WTC11 (cell line): Measurements from ENCODE around the gene GCSH. TPM values are rescaled to one million over a fixed set of nuclear protein-coding genes. Genes with fewer than 3 reads are reported as not detected.

ENCODE experiments used
- ATAC-seq: fragments of 200-7000 bp; cut with Tn5 transposase; 2 replicates; pipeline ENCODE4 v1.10.0; 2021; ENCODE audit warnings: mild to moderate bottlenecking, moderate library complexity
- CTCF ChIA-PET: fragments of 300-600 bp; sonication (Branson Sonifier 250); formaldehyde crosslinking; loops from one replicate; lab custom pipeline; 2021; ENCODE audit warnings: antibody characterized with exemption; lab: Charles Lee
- POLR2A ChIA-PET: fragments of 350-600 bp; sonication (Branson Sonifier 250); formaldehyde crosslinking; loops from one replicate; lab custom pipeline; 2021; ENCODE audit warnings: antibody characterized with exemption; lab: Charles Lee
- DNase-seq: peaks from one replicate; pipeline ENCODE4 v3.0.0; 2021; ENCODE audit warnings: low spot score
- H3K27ac Mint-ChIP-seq: 2 replicates; pipeline ENCODE4 v1.8.0; 2021; ENCODE audit warnings: mixed read lengths
- H3K27me3 Mint-ChIP-seq: 2 replicates; pipeline ENCODE4 v1.8.0; 2021; ENCODE audit warnings: low read depth, mild to moderate bottlenecking, moderate library complexity, mixed read lengths
- H3K36me3 Mint-ChIP-seq: 2 replicates; pipeline ENCODE4 v1.8.0; 2021; ENCODE audit warnings: mixed read lengths
- H3K4me1 Mint-ChIP-seq: 2 replicates; pipeline ENCODE4 v1.8.0; 2022; ENCODE audit warnings: mixed read lengths
- H3K4me3 Mint-ChIP-seq: 2 replicates; pipeline ENCODE4 v1.8.0; 2021; ENCODE audit warnings: mild to moderate bottlenecking, moderate library complexity, mixed read lengths
- H3K9me3 Mint-ChIP-seq: 2 replicates; pipeline ENCODE4 v1.8.0; 2021; ENCODE audit warnings: mixed read lengths
- AR ChIP-seq: fragments of 250-450 bp; sonication (Bioruptor Pico); IDR thresholded peaks from 2 replicates; pipeline ENCODE4 v1.9.0; 2021; ENCODE audit warnings: mild to moderate bottlenecking
- ARID4B ChIP-seq: sonication (generic); formaldehyde crosslinking; IDR thresholded peaks from 2 replicates; pipeline ENCODE4 v1.8.0; 2023; ENCODE audit warnings: missing genetic modification reagents, mild to moderate bottlenecking, borderline replicate concordance
- CDX4 ChIP-seq: fragments of 250-450 bp; sonication (Bioruptor Pico); IDR thresholded peaks from 2 replicates; pipeline ENCODE4 v1.9.0; 2021; ENCODE audit warnings: moderate library complexity, mild to moderate bottlenecking, inconsistent platforms, borderline replicate concordance
- E2F1 ChIP-seq: sonication (generic); formaldehyde crosslinking; IDR thresholded peaks from 2 replicates; pipeline ENCODE4 v1.8.0; 2022; ENCODE audit warnings: mild to moderate bottlenecking, missing genetic modification reagents
- E2F5 ChIP-seq: sonication (generic); formaldehyde crosslinking; IDR thresholded peaks from 2 replicates; pipeline ENCODE4 v1.8.1; 2022; ENCODE audit warnings: mild to moderate bottlenecking, moderate library complexity, missing genetic modification reagents
- JAZF1 ChIP-seq: fragments of 250-450 bp; sonication (Bioruptor Pico); IDR thresholded peaks from 2 replicates; pipeline ENCODE4 v1.9.0; 2021; ENCODE audit warnings: moderate library complexity, mild to moderate bottlenecking, inconsistent platforms
- MAX ChIP-seq: sonication (generic); formaldehyde crosslinking; IDR thresholded peaks from 2 replicates; pipeline ENCODE4 v1.8.0; 2022; ENCODE audit warnings: mild to moderate bottlenecking, missing genetic modification reagents
- SMAD3 ChIP-seq: sonication (generic); formaldehyde crosslinking; IDR thresholded peaks from 2 replicates; pipeline ENCODE4 v1.8.0; 2022; ENCODE audit warnings: missing genetic modification reagents, mild to moderate bottlenecking, borderline replicate concordance
- USF1 ChIP-seq: sonication (generic); formaldehyde crosslinking; IDR thresholded peaks from 2 replicates; pipeline ENCODE4 v1.8.0; 2022; ENCODE audit warnings: mild to moderate bottlenecking, missing genetic modification reagents
- USF2 ChIP-seq: sonication (generic); formaldehyde crosslinking; IDR thresholded peaks from 2 replicates; pipeline ENCODE4 v1.8.1; 2023; ENCODE audit warnings: mild to moderate bottlenecking, missing genetic modification reagents, moderate library complexity
- ZNF263 ChIP-seq: sonication (generic); formaldehyde crosslinking; IDR thresholded peaks from 2 replicates; pipeline ENCODE4 v1.8.1; 2022; ENCODE audit warnings: low read depth, mild to moderate bottlenecking, moderate library complexity, missing genetic modification reagents
- ZNF317 ChIP-seq: sonication (generic); formaldehyde crosslinking; IDR thresholded peaks from 2 replicates; pipeline ENCODE4 v1.8.1; 2023; ENCODE audit warnings: low read depth, mild to moderate bottlenecking, moderate library complexity, missing genetic modification reagents, borderline replicate concordance
- ZNF425 ChIP-seq: fragments of 250-450 bp; sonication (Bioruptor Pico); conservative IDR thresholded peaks from 2 replicates; pipeline ENCODE4 v1.9.0; 2021; ENCODE audit warnings: mild to moderate bottlenecking
- total RNA-seq: library from RNA; stranded (reverse); gene quantifications from 3 replicates; pipeline ENCODE4 v1.2.3, GENCODE V29; 2021

GCSH gene
- total RNA-seq, 1 experiment from 2014 or later, result 95.9 TPM

GRCh38 chr16:81121474-81121990 lies 25.3 kb upstream of the GCSH start (continued):
- no peak for TF ChIP-seq ZNF263 (CRISPR knock-in tag)
- no peak for TF ChIP-seq ARID4B
- TF ChIP-seq MAX (CRISPR knock-in tag), result no peak

GRCh38 chr16:81117436-81117835 lies 21.2 kb upstream of the GCSH start:
- no peaks in the 10 kb centered on the region for H3K36me3 Mint-ChIP-seq
- CTCF ChIA-PET, result interaction anchor here (1.0 to 1.2 kb wide), 3 partner anchors 17 to 81 kb away, joined by 3 read pairs; partner anchors contain the start of gene ATMIN
- no peak for DNase-seq
- no peaks in the 10 kb centered on the region for H3K27me3 Mint-ChIP-seq
- no peak for TF ChIP-seq JAZF1 (CRISPR knock-in tag)
- no peak for TF ChIP-seq ZNF317 (CRISPR knock-in tag)
- no peak for TF ChIP-seq USF1 (CRISPR knock-in tag)
- TF ChIP-seq, all 79 proteins: peak for 0
- no peaks in the 10 kb centered on the region for H3K4me1 Mint-ChIP-seq
- H3K9me3 Mint-ChIP-seq, result no peaks in the 10 kb centered on the region
- ATAC-seq, result peak; percentile 53
- POLR2A ChIA-PET, result no interaction called here
- H3K4me3 Mint-ChIP-seq, result no peak overlapping the region
- no peak overlapping the region for H3K27ac Mint-ChIP-seq

GRCh38 chr16:81116285-81116684 lies 20.1 kb upstream of the GCSH start:
- no peaks in the 10 kb centered on the region for H3K27me3 Mint-ChIP-seq
- H3K27ac Mint-ChIP-seq, result no peak overlapping the region
- POLR2A ChIA-PET, result no interaction called here
- TF ChIP-seq MAX (CRISPR knock-in tag), result no peak
- TF ChIP-seq, all 79 proteins: peak for 0
- ATAC-seq, result no peak
- Mint-ChIP-seq H3K4me1 (no peaks in the 10 kb centered on the region), H3K9me3 (no peaks in the 10 kb centered on the region), H3K36me3 (no peaks in the 10 kb centered on the region), H3K4me3 (no peak overlapping the region)
- DNase-seq, result no peak
- CTCF ChIA-PET, result interaction anchor here (1.0 to 1.4 kb wide), 2 partner anchors 15 to 25 kb away, joined by 3 to 4 read pairs; no protein-coding TSS in a partner anchor

GRCh38 chr16:81112453-81112852 lies 16.3 kb upstream of the GCSH start:
- Mint-ChIP-seq H3K9me3 (no peaks in the 10 kb centered on the region), H3K27me3 (no peaks in the 10 kb centered on the region), H3K4me3 (no peak overlapping the region), H3K27ac (no peak overlapping the region), H3K4me1 (no peaks in the 10 kb centered on the region), H3K36me3 (no peaks in the 10 kb centered on the region)
- DNase-seq (no peak), ATAC-seq (no peak)
- CTCF ChIA-PET, result no interaction called here
- POLR2A ChIA-PET, result no interaction called here
- TF ChIP-seq AR (CRISPR knock-in tag) (no peak), USF2 (no peak), SMAD3 (CRISPR knock-in tag) (no peak), E2F5 (no peak), E2F1 (CRISPR knock-in tag) (no peak), ZNF425 (CRISPR knock-in tag) (no peak), CDX4 (CRISPR knock-in tag) (no peak)
